SU-DHL-6 (cell line): ENCODE data around the gene RALGAPA1.

Experiments
- CTCF ChIP-seq: fragments of 200-600 bp; sonication (generic); IDR thresholded peaks from one replicate; pipeline ENCODE4 v1.5.1; 2017; ENCODE audit warnings: antibody characterized with exemption, mild to moderate bottlenecking, low read length, moderate library complexity; ENCODE audit not compliant: insufficient read depth, poor library complexity, severe bottlenecking
- EZH2phosphoT487 ChIP-seq: fragments of 200-600 bp; sonication (generic), shearing (Covaris generic); conservative IDR thresholded peaks from 2 replicates; pipeline ENCODE4 v1.6.1; 2018; ENCODE audit warnings: mild to moderate bottlenecking, antibody characterized with exemption, low read length, moderate library complexity, mixed read lengths

- TF ChIP-seq CTCF, result no peak
- no peak for TF ChIP-seq EZH2phosphoT487
These were observed 283.4 kb downstream of the RALGAPA1 start for GRCh38 chr14:35525695-35526094.
